ENCODE measurements around the gene SEPTIN1. TPM values are rescaled to one million over a fixed set of nuclear protein-coding genes. Genes with fewer than 3 reads are reported as not detected.
A peak's percentile ranks its signal among the peaks of the same experiment; 100 is the strongest.

Gene SEPTIN1
- total and polyA plus RNA-seq, 2 of the 13 experiments (the other 11 are each of a cell fraction or from before 2014, with no cell fraction given) = 0.18 to 0.67 TPM

GRCh38 chr16:30378236-30379157 is 3.9 kb downstream of the SEPTIN1 start (continued):
- no peak for TF ChIP-seq ZBTB21 (CRISPR knock-in tag; IDR thresholded peaks at IDR 0.05)
- TF ChIP-seq TIGD3 (CRISPR knock-in tag; IDR thresholded peaks at IDR 0.05; ENCODE audit: borderline replicate concordance) = no peak
- TF ChIP-seq ZNF83 (CRISPR knock-in tag; IDR thresholded peaks at IDR 0.05; ENCODE audit: borderline replicate concordance) = no peak
- TF ChIP-seq MED1 (CRISPR knock-in tag; IDR thresholded peaks at IDR 0.05) = peak; percentile 41; the same call in 1 of the 2 replicates
- TF ChIP-seq ZSCAN22 (CRISPR knock-in tag; IDR thresholded peaks at IDR 0.05) = peak; percentile 89; the same call in 1 of the 2 replicates
- peak; percentile 99 for TF ChIP-seq HNRNPK (IDR thresholded peaks at IDR 0.05; ENCODE audit: low read depth, low read length, poor library complexity, severe bottlenecking)
- peak; percentile 80 for TF ChIP-seq STAT5B (CRISPR knock-in tag; IDR thresholded peaks at IDR 0.05)
- TF ChIP-seq NFKBIZ (CRISPR knock-in tag; IDR thresholded peaks at IDR 0.05) = peak; percentile 81; the same call in 1 of the 2 replicates
- peak; percentile 81 for TF ChIP-seq AHR (CRISPR knock-in tag; IDR thresholded peaks at IDR 0.05)
- no peak for TF ChIP-seq FUBP1 (CRISPR knock-in tag; IDR thresholded peaks at IDR 0.05; ENCODE audit: borderline replicate concordance)
- peak; percentile 68 for TF ChIP-seq SALL1 (CRISPR knock-in tag; IDR thresholded peaks at IDR 0.05)
- no peak for TF ChIP-seq MBNL3 (CRISPR knock-in tag; conservative IDR thresholded peaks at IDR 0.05)
- peak; percentile 64; the same call in 1 of the 2 replicates for TF ChIP-seq PHF20 (CRISPR knock-in tag; IDR thresholded peaks at IDR 0.05)
- TF ChIP-seq ZNF414 (CRISPR knock-in tag; IDR thresholded peaks at IDR 0.05) = no peak; the same call in 1 of the 2 replicates
- TF ChIP-seq ZNF761 (CRISPR knock-in tag; conservative IDR thresholded peaks at IDR 0.05) = peak; percentile 64; the same call in 1 of the 2 replicates
- no peak for TF ChIP-seq KLF11 (CRISPR knock-in tag; IDR thresholded peaks at IDR 0.05)
- TF ChIP-seq GATAD1 (CRISPR knock-in tag; IDR thresholded peaks at IDR 0.05) = peak; percentile 69
- TF ChIP-seq MED8 (CRISPR knock-in tag; IDR thresholded peaks at IDR 0.05; ENCODE audit: insufficient replicate concordance) = no peak
- peak; percentile 85 for TF ChIP-seq HINFP (CRISPR knock-in tag; IDR thresholded peaks at IDR 0.05; ENCODE audit: low read depth)
- TF ChIP-seq TEF (CRISPR knock-in tag; IDR thresholded peaks at IDR 0.05) = no peak
- no peak for TF ChIP-seq ZNF274 (CRISPR knock-in tag; IDR thresholded peaks at IDR 0.05)
- TF ChIP-seq PRMT3 (CRISPR knock-in tag; IDR thresholded peaks at IDR 0.05; ENCODE audit: borderline replicate concordance, low read depth) = no peak
- TF ChIP-seq NR2F6 (IDR thresholded peaks at IDR 0.05) = no peak
- TF ChIP-seq NR2F6 (CRISPR knock-in tag; IDR thresholded peaks at IDR 0.05) = peak; percentile 17; the same call in 1 of the 2 replicates
